Left hindlimb (tissue), 1 donor: ENCODE data around the gene MRPL23.

Experiments
- DNase-seq: peaks from one replicate; pipeline ENCODE4 v3.0.0-alpha.2; 2018

Gene MRPL23

DNA sequence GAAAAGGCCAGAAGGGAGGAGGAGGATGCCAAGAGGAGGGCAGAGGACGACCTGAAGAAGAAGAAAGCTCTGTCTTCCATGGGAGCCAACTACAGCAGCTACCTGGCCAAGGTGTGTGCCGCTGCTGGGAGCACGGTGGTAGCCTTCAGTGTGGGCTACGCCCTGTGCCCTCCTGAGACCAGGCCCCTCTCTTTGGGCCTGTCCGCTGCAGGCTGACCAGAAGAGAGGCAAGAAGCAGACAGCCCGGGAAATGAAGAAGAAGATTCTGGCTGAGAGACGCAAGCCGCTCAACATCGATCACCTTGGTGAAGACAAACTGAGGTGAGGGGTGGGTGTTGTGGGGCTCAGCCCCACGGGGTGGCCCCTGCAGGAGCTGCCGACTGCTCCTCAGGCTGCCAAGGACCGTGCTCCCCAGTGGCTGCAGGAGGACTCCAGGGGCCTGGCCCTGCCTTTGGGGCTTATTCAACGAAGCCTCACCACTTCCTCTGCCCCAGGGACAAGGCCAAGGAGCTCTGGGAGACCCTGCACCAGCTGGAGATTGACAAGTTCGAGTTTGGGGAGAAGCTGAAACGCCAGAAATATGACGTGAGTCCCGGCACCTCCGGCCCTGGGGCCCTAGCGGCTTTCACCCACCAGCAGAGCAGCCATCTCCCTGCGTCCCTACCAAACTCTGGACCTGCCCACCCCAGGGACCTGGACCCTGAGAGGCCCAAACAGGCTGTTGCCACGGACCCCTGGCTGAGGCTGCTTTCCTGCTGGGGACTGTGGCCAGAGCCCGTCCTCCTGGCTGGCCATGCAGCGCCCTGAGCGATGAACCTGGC is 12.6 kb upstream of the MRPL23 start:
- no peak for DNase-seq

DNA sequence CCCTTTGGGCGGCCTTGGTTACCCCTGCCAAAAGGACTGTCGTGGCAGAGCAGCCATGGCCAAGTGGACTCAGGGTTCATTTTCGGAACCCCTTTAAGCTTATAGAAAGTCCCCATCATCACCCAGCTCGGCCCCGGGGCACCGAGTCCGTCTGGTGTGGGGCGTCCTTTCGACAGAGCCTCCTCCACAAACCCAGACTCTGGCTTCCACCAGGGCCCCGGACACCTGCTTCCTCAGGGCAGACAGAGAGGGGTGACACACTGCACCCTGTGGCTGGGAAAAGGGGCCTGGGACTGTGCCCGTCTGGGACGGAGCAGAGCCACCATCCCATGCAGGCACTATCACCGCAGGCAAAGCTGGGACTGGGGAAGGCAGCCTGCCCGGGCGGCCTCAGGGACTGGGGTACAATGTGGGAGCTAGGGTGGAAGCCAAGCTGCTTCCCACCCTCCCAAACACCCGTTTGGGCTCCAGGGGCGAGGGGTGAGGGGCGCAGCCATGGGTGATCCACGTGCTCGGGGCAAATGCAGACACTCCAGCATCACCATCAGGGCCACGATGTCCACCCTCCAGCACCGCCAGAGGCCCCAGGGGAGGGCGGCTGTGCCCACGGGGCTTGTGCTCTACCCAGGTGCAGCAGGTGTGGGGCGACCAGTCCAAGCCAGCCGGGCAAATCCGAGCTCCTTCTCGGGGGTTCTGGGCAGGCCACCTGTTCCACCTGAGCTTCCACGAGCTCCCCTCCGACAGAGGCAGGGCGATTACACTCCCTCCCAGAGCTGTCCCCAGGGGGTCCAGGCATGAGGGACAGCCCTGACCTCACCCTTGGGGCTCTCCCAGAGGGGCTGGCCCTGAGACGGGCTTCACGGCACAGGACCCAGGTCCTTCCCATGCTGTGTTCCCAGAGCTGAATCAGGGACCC is 11.7 kb upstream of the MRPL23 start:
- no peak for DNase-seq

DNA sequence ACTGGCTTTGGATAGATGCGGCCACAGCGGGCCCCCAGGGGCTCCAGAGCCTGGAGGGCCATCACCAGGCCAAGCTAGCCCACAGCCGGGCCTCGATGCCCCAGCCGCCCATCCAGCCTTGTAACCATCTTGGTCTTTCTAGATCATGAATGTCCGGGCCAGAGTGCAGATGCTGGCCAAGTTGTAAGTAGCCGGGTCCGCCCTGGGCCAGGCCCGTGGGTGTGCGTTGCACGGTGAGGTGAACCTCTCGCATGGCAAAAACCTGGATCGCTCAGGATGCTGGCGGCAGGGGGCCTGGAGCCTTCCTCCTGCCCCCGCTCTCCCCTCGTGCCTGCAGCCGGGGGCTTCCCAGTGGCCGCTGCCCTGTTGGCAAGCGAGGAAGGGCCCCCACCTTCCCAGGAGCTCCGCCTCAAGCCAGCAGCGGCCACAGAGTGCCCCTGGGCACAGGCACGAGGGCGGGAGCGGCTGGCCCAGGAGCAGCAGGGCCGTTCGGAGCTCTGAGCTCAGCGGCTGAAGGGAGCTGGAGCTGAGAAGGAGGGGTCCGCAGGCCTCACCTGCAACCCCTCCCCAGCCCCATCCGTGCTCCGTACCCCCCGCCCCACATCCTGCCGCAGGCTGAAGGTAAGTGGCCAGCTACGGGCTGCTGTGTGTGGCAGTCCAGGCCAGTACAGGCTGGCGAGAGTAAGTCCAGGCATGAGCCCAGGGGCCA is 10.9 kb upstream of the MRPL23 start:
- DNase-seq, result no peak

DNA sequence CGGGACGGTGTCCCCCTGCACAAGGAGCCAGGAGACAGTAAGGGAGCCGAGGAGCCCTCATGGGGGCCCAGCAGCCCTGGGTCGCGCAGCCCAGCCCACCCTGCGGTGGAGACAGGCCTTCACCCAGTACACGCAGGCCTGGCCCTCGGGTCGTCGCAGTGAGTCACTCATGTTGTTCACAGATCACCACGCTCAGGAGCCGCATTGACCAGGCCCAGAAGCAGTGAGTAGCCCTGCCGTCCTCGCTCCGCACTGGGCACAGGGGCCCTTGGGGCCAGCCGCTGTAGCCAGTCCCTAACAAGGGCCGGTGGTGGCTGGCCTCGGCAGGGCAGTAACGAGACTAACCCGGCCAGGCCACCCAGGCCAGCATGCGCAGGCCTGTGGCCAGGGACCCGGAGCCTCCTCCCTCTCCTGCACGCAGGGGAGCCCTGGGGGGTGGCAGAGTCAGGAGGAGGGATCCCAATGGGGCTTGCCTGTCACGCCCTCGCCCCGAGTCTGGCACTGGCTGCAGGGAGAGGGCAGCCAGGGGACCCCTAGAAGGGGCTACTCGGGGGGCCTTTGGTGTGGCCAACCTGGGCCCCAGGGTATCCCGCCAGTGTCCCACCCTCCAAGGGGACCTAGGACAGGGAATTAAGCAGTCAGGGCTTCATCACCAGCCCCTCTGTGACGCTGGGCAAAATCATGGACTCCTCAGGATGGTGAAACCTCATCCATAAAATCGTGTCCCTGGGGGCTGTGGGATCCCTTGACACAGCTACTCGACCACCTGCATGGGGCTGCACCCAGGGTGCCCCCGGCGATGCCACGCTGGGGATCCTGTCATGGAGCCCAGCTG is 10.1 kb upstream of the MRPL23 start:
- DNase-seq, result no peak

DNA sequence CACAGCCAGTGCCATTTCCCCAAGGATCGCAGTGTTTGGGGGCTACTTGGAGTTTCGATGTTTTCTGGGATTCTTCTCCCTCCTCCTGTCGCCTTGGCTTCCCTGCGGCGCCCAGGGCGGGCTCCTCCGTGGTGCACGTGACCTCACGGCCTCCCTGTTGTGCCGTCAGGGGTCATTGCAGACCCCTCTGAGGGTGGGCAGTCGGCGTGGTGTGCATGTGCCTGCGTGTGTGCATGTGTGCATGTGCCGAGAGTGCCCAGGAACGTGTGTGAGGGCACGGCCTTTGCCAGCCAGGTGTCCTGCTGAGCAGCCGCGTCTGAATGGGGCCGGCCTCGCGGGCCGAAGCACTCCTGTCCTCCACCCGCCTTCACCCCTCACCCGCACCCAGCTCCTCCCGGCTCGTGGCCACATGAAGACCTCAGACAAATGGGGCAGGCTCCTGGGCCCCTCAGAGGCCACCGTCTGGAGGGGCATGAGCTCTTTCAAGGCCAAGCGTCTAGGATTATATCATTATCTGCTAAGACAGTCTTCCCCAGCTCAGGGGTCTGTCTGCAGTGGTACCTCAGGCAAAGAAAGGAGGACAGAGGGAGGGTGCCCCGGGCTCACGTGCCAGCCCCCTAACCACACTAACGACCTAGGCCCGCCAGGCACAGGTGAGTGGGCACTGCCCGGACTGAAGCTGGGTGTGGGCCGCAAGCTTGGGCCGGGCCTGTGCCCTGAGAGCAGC is 9.4 kb upstream of the MRPL23 start:
- no peak for DNase-seq

DNA sequence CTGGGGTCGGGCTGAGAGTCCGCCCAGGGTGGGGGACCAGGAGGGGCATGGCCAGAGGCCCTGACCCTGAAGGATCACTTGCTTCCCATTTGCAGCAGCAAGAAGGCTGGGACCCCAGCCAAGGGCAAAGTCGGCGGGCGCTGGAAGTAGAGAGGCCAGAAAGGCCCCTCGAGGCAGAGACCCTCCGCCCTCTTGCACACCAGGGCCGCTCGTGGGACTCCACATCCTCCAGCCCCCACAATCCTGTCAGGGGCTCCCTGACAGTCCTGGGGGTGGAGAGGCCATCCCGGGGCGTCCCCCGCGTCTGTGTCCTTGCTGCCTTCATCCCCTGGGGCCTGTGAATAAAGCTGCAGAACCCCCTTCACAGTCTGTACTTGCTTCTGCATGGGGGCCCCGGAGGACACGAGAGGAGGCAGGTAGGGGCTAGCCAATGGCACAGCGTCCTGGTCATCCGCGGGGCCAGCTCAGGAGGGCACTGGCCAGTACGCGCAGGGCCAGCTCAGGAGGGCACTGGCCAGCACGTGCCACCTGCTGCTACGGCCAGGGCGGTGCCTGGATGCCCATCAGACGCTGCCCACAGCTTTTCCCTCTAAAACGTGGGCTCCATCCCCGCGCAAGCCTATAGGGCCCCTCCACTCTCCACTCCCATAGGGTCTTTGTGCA is 8.7 kb upstream of the MRPL23 start:
- DNase-seq, result no peak

DNA sequence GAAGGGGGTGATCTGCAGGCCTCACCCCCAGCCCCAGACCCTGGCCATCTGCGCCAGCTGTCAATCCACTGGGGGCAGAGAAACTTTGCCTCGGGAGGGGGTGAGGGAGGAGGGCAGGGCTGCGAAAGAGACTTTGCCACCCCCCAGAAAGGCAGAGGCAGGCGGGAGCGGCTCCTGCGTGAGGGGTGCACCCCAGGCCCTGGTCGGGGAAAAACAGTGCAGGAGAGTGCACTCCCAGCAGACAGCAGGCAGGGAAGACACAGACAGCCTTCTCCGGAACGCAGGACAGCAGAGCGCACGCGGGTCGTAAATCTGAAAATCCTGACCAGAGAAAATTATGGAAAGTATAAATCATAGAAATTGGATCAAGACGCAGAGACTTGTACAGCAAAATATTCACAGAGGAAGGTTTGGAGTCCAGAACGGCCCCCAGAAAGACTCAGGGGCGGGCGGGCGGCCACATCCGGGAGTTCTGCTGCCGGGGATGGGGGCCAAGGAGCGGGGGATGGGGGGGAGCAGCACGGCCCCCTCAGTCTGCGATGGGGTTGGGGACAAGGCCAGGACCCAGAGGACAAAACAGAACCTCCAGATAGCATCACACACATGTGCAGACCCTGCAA is 8.0 kb upstream of the MRPL23 start:
- DNase-seq, result peak; percentile 89

DNA sequence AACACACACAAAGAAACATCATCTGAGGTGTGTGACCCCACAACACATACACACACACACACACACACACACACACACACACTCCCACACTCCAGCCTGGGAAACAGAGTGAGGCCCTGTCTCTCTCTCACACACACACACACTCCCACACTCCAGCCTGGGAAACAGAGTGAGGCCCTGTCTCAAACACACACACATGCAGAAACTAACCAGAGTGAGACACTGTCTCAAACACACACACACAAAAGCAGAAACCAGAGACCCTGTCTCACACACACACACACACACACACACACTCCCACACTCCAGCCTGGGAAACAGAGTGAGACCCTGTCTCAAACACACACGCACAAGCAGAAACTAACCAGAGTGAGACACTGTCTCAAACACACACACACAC is 7.3 kb upstream of the MRPL23 start:
- peak; percentile 53 for DNase-seq

DNA sequence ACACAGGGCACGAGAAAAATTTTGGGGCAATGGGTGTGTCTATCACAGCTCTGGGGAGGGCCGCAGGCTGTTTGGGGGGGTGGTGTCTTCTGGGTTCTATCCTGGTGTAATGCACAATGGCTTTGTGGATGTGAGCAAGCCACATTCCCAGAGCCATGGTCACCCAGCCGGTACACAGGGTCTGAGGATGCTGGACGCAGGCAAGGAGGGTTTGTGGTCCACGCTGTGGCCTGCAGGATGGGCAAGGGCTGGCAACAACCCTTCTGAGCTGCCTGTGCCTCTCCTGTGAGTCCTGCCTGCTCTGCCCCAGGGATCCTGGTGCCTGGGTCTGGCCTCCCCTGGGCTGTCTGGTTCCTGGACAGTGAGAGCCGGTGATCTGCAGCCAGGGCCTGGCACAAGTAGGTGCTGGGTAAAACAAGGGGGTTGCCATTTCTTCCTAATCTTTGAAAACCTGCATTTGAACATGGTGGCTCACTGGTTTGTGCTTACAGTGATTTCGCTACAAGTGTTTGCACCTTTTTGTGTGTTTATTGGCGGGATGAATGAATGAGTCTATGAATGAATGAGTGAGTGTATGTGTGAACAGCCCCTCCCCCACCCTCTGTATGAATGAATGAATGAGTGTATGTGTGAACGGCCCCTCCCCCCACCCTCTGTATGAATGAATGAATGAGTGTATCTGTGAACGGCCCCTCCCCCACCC is 4.4 kb upstream of the MRPL23 start:
- DNase-seq, result no peak

DNA sequence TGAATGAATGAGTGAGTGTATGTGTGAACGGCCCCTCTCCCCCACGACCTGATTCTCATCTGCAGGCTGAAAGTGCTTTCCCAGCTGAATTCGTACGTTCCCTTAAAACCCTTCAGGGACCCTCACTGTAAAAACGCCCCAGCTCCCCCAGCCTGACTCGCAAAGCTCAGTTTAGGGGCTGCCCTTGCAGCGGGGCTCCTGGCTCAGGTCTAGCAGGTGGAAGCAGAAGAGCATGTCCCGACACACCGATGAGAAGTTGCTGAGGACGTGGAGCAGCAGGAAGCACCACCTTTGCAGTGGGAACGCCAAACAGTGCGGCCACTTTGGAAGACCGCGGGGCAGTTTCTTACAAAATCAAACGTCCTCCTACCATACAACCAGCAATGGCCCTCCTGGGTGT is 3.6 kb upstream of the MRPL23 start:
- no peak for DNase-seq

DNA sequence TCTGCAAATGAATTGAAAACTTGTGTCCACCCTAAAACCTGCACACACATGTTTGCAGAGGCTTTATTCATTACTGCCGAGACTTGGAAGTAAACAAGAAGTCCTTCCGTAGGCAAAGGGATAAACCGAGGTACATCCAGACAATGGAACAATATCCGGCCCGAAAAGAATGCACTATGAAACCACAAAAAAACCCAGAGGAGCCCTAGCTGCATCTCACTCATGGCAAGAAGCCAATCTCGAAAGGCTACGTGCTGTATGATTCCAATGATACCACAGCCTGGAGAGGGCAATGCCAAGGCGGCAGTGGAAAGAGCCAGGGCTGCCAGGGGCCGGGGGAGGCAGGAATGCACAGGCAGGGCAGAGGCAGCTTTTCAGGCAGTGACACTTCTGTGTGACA is 3.2 kb upstream of the MRPL23 start:
- no peak for DNase-seq

DNA sequence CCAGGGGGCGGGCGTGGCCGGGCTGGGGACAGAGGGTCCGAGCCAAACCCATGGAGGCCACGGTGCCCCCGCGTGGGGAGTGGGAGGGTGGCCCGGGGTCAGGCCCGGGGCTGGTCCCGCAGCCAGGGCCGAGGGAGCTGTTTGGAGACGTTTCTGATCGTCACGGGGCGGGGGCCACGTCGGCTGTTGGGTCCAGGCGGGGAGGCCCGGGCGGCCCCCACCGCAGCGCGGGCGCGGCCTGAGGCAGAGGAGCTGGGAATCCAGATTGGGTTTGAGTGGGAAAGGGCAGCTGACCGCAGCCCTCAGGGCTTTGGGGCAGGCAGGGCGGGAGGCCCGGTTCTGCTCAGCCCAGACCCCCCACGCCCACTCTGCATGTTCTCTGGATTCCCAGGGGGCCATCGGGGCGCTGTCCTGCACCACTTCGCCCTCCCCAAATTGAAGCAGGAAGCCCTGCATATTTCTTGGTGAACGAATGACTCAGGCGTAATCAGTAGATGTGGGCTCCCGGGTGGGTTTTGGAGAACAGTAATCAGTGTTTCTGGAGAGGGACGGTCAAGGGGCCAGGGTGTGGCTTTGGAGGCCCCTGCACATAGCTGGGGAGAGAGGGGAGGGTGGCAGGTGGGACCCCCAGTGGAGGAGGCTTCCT is 583 bp downstream of the MRPL23 start:
- DNase-seq, result no peak

DNA sequence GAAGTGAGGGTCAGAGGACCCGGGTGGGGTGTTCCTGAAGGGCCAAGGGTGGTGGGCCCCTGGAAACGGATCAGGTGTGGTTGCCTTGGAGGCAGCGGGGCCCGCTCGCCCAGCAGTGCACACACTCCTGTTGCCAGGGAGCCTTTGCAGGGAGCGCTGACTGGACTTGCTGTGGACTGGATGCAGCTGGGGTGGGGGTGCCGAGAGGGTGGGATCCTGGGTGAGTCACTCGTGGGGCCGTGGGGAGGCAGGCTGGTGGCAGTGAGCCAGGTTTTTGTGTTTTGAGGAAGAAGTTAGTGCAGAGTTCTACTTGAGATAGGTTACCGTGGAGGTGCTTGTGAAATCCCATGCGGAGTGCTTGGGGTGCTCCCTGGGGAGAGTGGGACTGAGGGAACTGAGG is 1.3 kb downstream of the MRPL23 start:
- DNase-seq, result no peak

DNA sequence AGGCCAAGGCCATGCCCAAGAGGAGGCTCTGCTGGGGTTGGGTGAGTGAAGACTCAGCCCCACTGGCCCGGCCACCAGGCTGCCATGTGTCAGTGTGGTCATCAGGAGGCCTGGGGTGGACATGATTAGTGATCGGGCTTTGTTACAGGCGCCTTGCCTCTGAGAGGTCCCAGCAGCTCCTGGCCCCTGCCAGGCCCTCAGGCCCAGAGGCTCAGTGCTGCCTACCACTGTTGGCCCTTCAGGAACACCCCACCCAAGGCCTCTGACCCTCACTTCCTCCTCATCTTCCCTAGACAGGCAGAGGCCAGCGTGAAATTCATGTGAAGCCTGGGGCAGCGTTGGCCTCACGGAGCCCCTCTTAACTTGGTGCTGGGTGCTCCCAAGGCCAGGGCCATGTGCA is 2.2 kb downstream of the MRPL23 start:
- no peak for DNase-seq

DNA sequence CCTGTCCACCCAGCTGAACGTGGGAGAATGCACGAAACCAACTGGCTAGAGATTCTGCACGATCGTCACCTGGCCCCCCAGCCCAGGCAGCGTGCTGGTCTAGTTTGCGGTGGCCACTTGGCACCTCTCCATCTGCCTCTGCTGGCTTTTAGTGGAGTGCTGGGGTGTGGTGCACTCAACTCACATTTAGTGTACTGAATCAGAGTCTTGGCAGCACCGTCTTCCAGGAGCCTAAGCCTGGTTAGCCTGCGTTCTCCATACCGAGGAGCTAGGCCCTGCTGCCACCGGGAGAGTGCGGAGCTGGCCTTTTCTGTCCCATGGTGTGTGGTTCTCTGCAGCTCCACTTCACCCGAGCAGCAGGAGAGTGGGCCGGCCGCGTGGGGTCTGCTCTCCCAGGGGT is 2.8 kb downstream of the MRPL23 start:
- DNase-seq, result no peak

DNA sequence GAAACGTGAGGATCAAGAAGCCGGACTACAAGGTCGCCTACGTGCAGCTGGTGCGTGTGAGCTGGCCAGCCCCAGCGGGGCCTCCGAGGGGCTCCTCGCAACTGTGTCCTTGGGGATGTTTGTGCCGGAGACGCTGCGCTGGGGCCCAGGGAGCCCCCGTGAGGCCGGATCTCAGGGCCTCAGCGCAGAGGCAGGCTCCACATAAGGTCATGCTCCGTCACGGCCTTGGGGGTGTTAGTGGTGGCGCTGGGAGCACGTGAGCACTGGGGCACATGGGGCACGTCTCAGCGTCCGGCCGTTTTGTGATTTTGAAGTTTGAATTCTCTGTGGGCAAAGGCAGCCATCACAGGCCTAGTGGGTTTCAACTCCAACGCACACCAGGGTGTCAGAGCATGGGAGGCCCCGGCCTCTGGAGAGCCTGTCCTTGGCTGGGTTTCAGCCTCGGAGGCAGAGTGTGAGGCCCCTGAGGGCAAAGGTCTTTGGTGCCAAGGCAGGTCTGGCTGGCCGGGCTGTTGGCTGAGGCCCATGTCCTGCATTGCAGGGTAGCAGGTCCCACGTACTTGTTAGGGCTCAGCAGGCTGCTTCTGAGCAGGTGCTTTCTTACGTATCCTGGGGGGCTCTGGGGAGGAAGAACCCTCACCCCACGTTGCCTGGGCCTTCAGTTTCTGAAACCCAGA is 5.8 kb downstream of the MRPL23 start:
- DNase-seq, result no peak

DNA sequence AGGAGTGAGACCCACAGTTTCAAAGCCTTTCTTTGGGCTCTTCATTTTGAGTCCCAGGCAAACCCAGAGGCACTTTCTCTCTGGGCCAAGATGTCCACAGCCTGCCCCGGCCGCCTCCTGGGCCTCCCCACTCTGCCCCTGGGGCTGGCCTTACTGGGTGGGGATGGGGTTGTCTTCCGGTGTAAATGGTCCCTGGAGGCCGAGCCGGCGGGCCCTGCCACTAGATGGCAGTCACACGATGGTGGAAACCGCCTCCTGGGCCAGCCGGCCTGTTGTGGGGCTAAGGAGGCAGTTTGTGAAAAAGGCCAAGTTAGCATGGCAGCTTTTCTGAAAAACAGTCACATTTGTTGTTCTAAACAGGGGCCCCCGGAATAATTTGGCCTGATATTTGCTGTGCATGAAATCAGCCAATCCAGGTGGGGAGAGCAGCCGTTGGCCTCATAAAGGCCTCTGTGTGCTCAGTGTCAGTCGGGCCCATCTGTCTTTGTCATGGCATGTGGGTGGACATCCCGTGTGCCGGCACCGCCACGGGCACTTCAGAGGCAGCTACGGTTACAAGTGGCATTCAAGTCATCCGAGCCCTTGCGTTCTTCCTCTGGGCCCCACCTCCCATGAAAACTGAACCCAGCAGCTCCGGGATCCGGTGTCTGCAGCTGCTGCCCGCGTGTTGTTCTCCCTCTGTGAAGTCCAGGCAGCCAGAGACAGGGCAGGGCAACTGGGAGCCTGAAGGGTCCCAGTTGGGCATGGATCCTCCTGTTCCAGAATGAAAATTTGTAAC is 6.5 kb downstream of the MRPL23 start:
- no peak for DNase-seq

DNA sequence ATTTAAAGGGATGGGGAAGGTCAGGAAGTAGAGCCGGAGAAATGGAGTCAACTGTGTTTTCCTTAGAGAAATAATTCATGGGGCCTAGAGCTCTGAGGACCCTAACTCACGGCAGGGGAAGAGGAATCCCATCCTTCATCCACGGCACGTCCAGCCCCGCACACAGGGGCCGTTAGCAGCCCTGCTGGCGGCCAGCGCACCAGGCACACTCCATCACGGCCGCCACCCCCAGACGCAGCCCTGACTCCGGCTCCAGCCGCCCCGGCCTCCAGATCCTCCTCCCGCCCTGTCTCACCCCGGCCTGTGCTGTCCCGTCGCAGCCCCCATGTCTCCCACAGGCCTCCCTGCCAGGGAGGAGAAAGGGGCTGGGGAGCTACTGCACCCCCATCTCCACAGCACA is 11.2 kb downstream of the MRPL23 start:
- no peak for DNase-seq
